H9 (cell line): ENCODE measurements around the gene SBK3. TPM values are rescaled to one million over a fixed set of nuclear protein-coding genes. Genes with fewer than 3 reads are reported as not detected.

Source experiments
- DNase-seq: peaks from one replicate; pipeline ENCODE4 v3.0.0-alpha.2; 2017
- H2AFZ ChIP-seq: one replicate; pipeline ENCODE4 v1.6.1; 2013; ENCODE audit warnings: mild to moderate bottlenecking, low read length, control low read depth, moderate library complexity
- H2AK5ac ChIP-seq: 2 replicates; pipeline ENCODE4 v1.6.1; 2013; ENCODE audit warnings: low read length, control low read depth, mixed read lengths; ENCODE audit not compliant: insufficient read length
- H2BK120ac ChIP-seq: one replicate; pipeline ENCODE4 v1.6.1; 2013; ENCODE audit warnings: low read depth, mild to moderate bottlenecking, low read length, control low read depth, inconsistent platforms; ENCODE audit not compliant: poor library complexity, severe bottlenecking
- H2BK12ac ChIP-seq: 2 replicates; pipeline ENCODE4 v1.6.1; 2013; ENCODE audit warnings: low read length, control low read depth, mixed read lengths, low read depth; ENCODE audit not compliant: insufficient read length
- H2BK15ac ChIP-seq: 2 replicates; pipeline ENCODE4 v1.6.1; 2013; ENCODE audit warnings: low read depth, low read length, control low read depth
- H2BK20ac ChIP-seq: one replicate; pipeline ENCODE4 v1.6.1; 2013; ENCODE audit warnings: low read depth, mild to moderate bottlenecking, low read length, control low read depth, inconsistent platforms; ENCODE audit not compliant: poor library complexity, severe bottlenecking
- H2BK5ac ChIP-seq: 2 replicates; pipeline ENCODE4 v1.6.1; 2013; ENCODE audit warnings: low read length, control low read depth, mixed read lengths; ENCODE audit not compliant: insufficient read length
- H3K14ac ChIP-seq: 2 replicates; pipeline ENCODE4 v1.6.1; 2013; ENCODE audit warnings: low read length, control low read depth; ENCODE audit not compliant: insufficient read depth
- H3K18ac ChIP-seq: 2 replicates; pipeline ENCODE4 v1.6.1; 2013; ENCODE audit warnings: low read depth, mild to moderate bottlenecking, mixed read lengths, low read length, control low read depth; ENCODE audit not compliant: insufficient read length
- H3K23ac ChIP-seq: 2 replicates; pipeline ENCODE4 v1.6.1; 2013; ENCODE audit warnings: low read length, control low read depth, mixed read lengths, low read depth; ENCODE audit not compliant: insufficient read length
- H3K23me2 ChIP-seq: 2 replicates; pipeline ENCODE4 v1.6.1; 2013; ENCODE audit warnings: low read depth, mild to moderate bottlenecking, mixed read lengths, low read length, control low read depth; ENCODE audit not compliant: insufficient read length, poor library complexity, severe bottlenecking
- H3K27ac ChIP-seq: 2 replicates; pipeline ENCODE4 v1.5.1; 2013; ENCODE audit warnings: low read length, control low read depth, mixed read lengths, low read depth; ENCODE audit not compliant: insufficient read length
- H3K27me3 ChIP-seq: 2 replicates; pipeline ENCODE4 v1.6.1; 2013; ENCODE audit warnings: low read length, control low read depth, inconsistent platforms; ENCODE audit not compliant: insufficient read depth
- H3K4ac ChIP-seq: 2 replicates; pipeline ENCODE4 v1.6.1; 2013; ENCODE audit warnings: low read depth, mild to moderate bottlenecking, control low read depth, inconsistent platforms, low read length, moderate library complexity
- H3K4me1 ChIP-seq: 2 replicates; pipeline ENCODE4 v1.6.1; 2013; ENCODE audit warnings: low read length, control low read depth, inconsistent platforms; ENCODE audit not compliant: insufficient read depth
- H3K4me2 ChIP-seq: 2 replicates; pipeline ENCODE4 v1.6.1; 2013; ENCODE audit warnings: low read length, control low read depth, mixed read lengths; ENCODE audit not compliant: insufficient read length, insufficient read depth
- H3K56ac ChIP-seq: 2 replicates; pipeline ENCODE4 v1.6.1; 2013; ENCODE audit warnings: low read depth, mild to moderate bottlenecking, mixed read lengths, low read length, control low read depth; ENCODE audit not compliant: insufficient read length
- H3K79me1 ChIP-seq: 2 replicates; pipeline ENCODE4 v1.6.1; 2013; ENCODE audit warnings: low read depth, mild to moderate bottlenecking, moderate library complexity, low read length, control low read depth, inconsistent platforms; ENCODE audit not compliant: insufficient read depth, poor library complexity, severe bottlenecking
- H3K79me2 ChIP-seq: 2 replicates; pipeline ENCODE4 v1.6.1; 2013; ENCODE audit warnings: low read length, control low read depth, inconsistent platforms; ENCODE audit not compliant: insufficient read depth
- H3K9ac ChIP-seq: 2 replicates; pipeline ENCODE4 v1.6.1; 2013; ENCODE audit warnings: low read length, control low read depth, mixed read lengths; ENCODE audit not compliant: insufficient read length; ENCODE audit errors: extremely low read depth
- H3K9me3 ChIP-seq: one replicate; pipeline ENCODE4 v1.6.1; 2013; ENCODE audit warnings: low read depth, low read length, inconsistent platforms; ENCODE audit not compliant: control insufficient read depth
- H3T11ph ChIP-seq: one replicate; pipeline ENCODE4 v1.6.1; 2013; ENCODE audit warnings: mild to moderate bottlenecking, low read length, control low read depth, inconsistent platforms
- H4K20me1 ChIP-seq: one replicate; pipeline ENCODE4 v1.6.1; 2013; ENCODE audit not compliant: control insufficient read depth, insufficient read length, insufficient read depth
- H4K5ac ChIP-seq: 2 replicates; pipeline ENCODE4 v1.6.1; 2013; ENCODE audit warnings: low read depth, mild to moderate bottlenecking, mixed read lengths, low read length, control low read depth; ENCODE audit not compliant: insufficient read length
- H4K8ac ChIP-seq: replicated peaks from 2 replicates; pipeline ENCODE4 v1.6.1; 2013; ENCODE audit warnings: low read length, control low read depth, mixed read lengths, low read depth; ENCODE audit not compliant: insufficient read length
- H4K91ac ChIP-seq: 2 replicates; pipeline ENCODE4 v1.6.1; 2013; ENCODE audit warnings: low read depth, mild to moderate bottlenecking, moderate library complexity, mixed read lengths, low read length, control low read depth; ENCODE audit not compliant: insufficient read length
- H3K27ac Mint-ChIP-seq, 3 experiments: 2 replicates in 2 of 3; 3 replicates in 1 of 3; pipeline ENCODE4 v1.8.0; 2020 to 2021; ENCODE audit warnings: mixed read lengths in 3 of 3, mild to moderate bottlenecking in 1 of 3, moderate library complexity in 1 of 3
- H3K27me3 Mint-ChIP-seq: 2 replicates; pipeline ENCODE4 v1.8.0; 2021; ENCODE audit warnings: low read depth, mild to moderate bottlenecking, moderate library complexity, mixed read lengths
- H3K36me3 Mint-ChIP-seq, 3 experiments: 2 replicates in 2 of 3; 3 replicates in 1 of 3; pipeline ENCODE4 v1.8.0; 2020 to 2021; ENCODE audit warnings: low read depth in 3 of 3, mixed read lengths in 3 of 3; ENCODE audit not compliant: insufficient read depth in 1 of 3
- H3K4me1 Mint-ChIP-seq, 2 experiments: 2 replicates each; pipeline ENCODE4 v1.8.0; 2020; ENCODE audit warnings: mixed read lengths in 2 of 2
- H3K4me3 Mint-ChIP-seq, 2 experiments: 2 replicates in 1 of 2; 3 replicates in 1 of 2; pipeline ENCODE4 v1.8.0; 2020 to 2021; ENCODE audit warnings: mild to moderate bottlenecking in 2 of 2, mixed read lengths in 2 of 2, moderate library complexity in 1 of 2
- H3K9me3 Mint-ChIP-seq, 2 experiments: 2 replicates in 1 of 2; 3 replicates in 1 of 2; pipeline ENCODE4 v1.8.0; 2020; ENCODE audit warnings: mild to moderate bottlenecking in 2 of 2, mixed read lengths in 2 of 2, moderate library complexity in 1 of 2
- CTCF ChIP-seq: fragments of 200-600 bp; sonication (generic); conservative IDR thresholded peaks from 3 replicates; pipeline ENCODE4 v1.8.0; 2021; ENCODE audit warnings: antibody characterized with exemption, mild to moderate bottlenecking
- WGBS: extraction: QIAGEN DNeasy Blood & Tissue Kit; methylation state at CpG from one replicate; pipeline ENCODE4 v1.1.7; 2013; ENCODE audit warnings: missing lambda C conversion rate, low lambda C conversion rate, mixed read lengths; ENCODE audit not compliant: insufficient read length; ENCODE audit errors: extremely low coverage; 5-methylcytosine and 5-hydroxymethylcytosine counted together
- total RNA-seq: library from RNA; stranded (reverse); gene quantifications from 2 replicates; pipeline ENCODE4 v1.2.1, GENCODE V29; 2021

The SBK3 gene
- total RNA-seq, 1 experiment from 2014 or later, result 0.70 TPM

GRCh38 chr19:55504252-55504603 lies 41.1 kb downstream of the SBK3 start:
- H2BK5ac ChIP-seq, result no peak overlapping the region
- WGBS, result no CpG with 5 or more reads among the region's 13 CpGs
- no peak overlapping the region for H2BK120ac ChIP-seq
- H3K4me2 ChIP-seq, result peak overlapping the region; percentile 0
- no peak for DNase-seq
- Mint-ChIP-seq H3K27me3 (peaks cover 68% of the 10 kb centered on the region), H3K36me3 (peaks cover 3 to 8% (median 7%) of the 10 kb centered on the region in 3 experiments), H3K27ac (no peak overlapping the region), H3K4me1 (0 out of 4 replicates have a peak, but pooled peaks cover 0 to 2% of the 10 kb centered on the region in 2 experiments), H3K9me3 (peaks cover 11 to 19% of the 10 kb centered on the region in 2 experiments), H3K4me3 (no peak overlapping the region; a peak in 1 of 5 replicates)
- no peak overlapping the region for H3K9ac ChIP-seq
- no peak overlapping the region for H3K23ac ChIP-seq
- H2BK12ac ChIP-seq, result no peak overlapping the region
- H4K20me1 ChIP-seq, result no peaks in the 10 kb centered on the region
- H3K56ac ChIP-seq, result no peak overlapping the region
- peaks cover 5% of the 10 kb centered on the region for H3K27me3 ChIP-seq
- no peak overlapping the region for H3K4ac ChIP-seq
- no peak overlapping the region for H2AFZ ChIP-seq
- no peak overlapping the region for H2BK15ac ChIP-seq
- H4K5ac ChIP-seq, result no peak overlapping the region
- H3K18ac ChIP-seq, result no peak overlapping the region
- no peak; the same call in 2 of the 3 replicates for TF ChIP-seq CTCF
- H3K4me1 ChIP-seq, result no peaks in the 10 kb centered on the region
- no peaks in the 10 kb centered on the region for H3K23me2 ChIP-seq
- no peak overlapping the region for H2AK5ac ChIP-seq
- no peak overlapping the region for H3K27ac ChIP-seq
- no peak overlapping the region for H4K8ac ChIP-seq
- no peak overlapping the region for H2BK20ac ChIP-seq
- H3K9me3 ChIP-seq, result no peaks in the 10 kb centered on the region
- H3K14ac ChIP-seq, result no peak overlapping the region
- H4K91ac ChIP-seq, result no peak overlapping the region
- no peaks in the 10 kb centered on the region for H3K79me1 ChIP-seq
- H3K79me2 ChIP-seq, result no peaks in the 10 kb centered on the region
- H3T11ph ChIP-seq, result no peak overlapping the region
